Keratinocyte (primary cell): Measurements from ENCODE around the gene ARHGAP24. TPM values are rescaled to one million over a fixed set of nuclear protein-coding genes. Genes with fewer than 3 reads are reported as not detected.

Experiments
- DNase-seq: peaks from one replicate; pipeline ENCODE4 v3.0.0-alpha.2; 2011; ENCODE audit warnings: low read depth, missing footprints, low spot score
- FAIRE-seq: peaks from 2 replicates; lab custom pipeline; 2011; peaks lifted over from hg19 to GRCh38; lab: Jason Lieb, UNC
- H2AFZ ChIP-seq: 2 replicates; pipeline ENCODE4 v1.6.0; 2012; ENCODE audit warnings: low read length, control low read depth, inconsistent platforms; ENCODE audit not compliant: control insufficient read depth
- H3K27ac ChIP-seq: 2 replicates; pipeline ENCODE4 v1.5.1; 2011; ENCODE audit warnings: low read length; ENCODE audit not compliant: control insufficient read depth, insufficient read depth
- H3K27me3 ChIP-seq: 3 replicates; pipeline ENCODE4 v1.6.0; 2011; ENCODE audit warnings: low read length; ENCODE audit not compliant: control insufficient read depth, insufficient read depth; ENCODE audit errors: extremely low read depth
- H3K36me3 ChIP-seq, 2 experiments: 2 replicates in 1 of 2; 3 replicates in 1 of 2; pipeline ENCODE4 v1.5.1; 2011; ENCODE audit warnings: low read length in 2 of 2, mild to moderate bottlenecking in 1 of 2; ENCODE audit not compliant: control insufficient read depth in 2 of 2, insufficient read depth in 2 of 2; ENCODE audit errors: extremely low read depth in 1 of 2
- H3K4me1 ChIP-seq: 3 replicates; pipeline ENCODE4 v1.5.1; 2011; ENCODE audit warnings: low read length; ENCODE audit not compliant: control insufficient read depth, insufficient read depth; ENCODE audit errors: extremely low read depth
- H3K4me2 ChIP-seq: 3 replicates; pipeline ENCODE4 v1.6.0; 2011; ENCODE audit warnings: low read depth, low read length; ENCODE audit not compliant: control insufficient read depth, insufficient read depth; ENCODE audit errors: extremely low read depth
- H3K4me3 ChIP-seq, 3 experiments: fragments of 200-600 bp in 1 of 3; sonication (generic) in 1 of 3; 2 replicates in 2 of 3; 3 replicates in 1 of 3; pipeline ENCODE4 v1.5.1; 2011 to 2016; ENCODE audit warnings: low read length in 3 of 3, mild to moderate bottlenecking in 3 of 3, control low read depth in 2 of 3, inconsistent platforms in 1 of 3, low read depth in 1 of 3, mixed read lengths in 1 of 3, mixed run types in 1 of 3, moderate library complexity in 1 of 3; ENCODE audit not compliant: control insufficient read depth in 2 of 3, insufficient read depth in 2 of 3; ENCODE audit errors: extremely low read depth in 1 of 3
- H3K79me2 ChIP-seq: 2 replicates; pipeline ENCODE4 v1.6.0; 2012; ENCODE audit warnings: low read length; ENCODE audit not compliant: control insufficient read depth, insufficient read depth
- H3K9ac ChIP-seq: 3 replicates; pipeline ENCODE4 v1.6.0; 2011; ENCODE audit warnings: low read length; ENCODE audit not compliant: control insufficient read depth, insufficient read depth; ENCODE audit errors: extremely low read depth
- H3K9me1 ChIP-seq: 3 replicates; pipeline ENCODE4 v1.6.0; 2011; ENCODE audit warnings: low read length; ENCODE audit not compliant: control insufficient read depth, insufficient read depth; ENCODE audit errors: extremely low read depth
- H3K9me3 ChIP-seq: 2 replicates; pipeline ENCODE4 v1.5.1; 2012; ENCODE audit warnings: low read depth, low read length; ENCODE audit not compliant: control insufficient read depth
- H4K20me1 ChIP-seq: 3 replicates; pipeline ENCODE4 v1.6.0; 2011; ENCODE audit warnings: low read length; ENCODE audit not compliant: control insufficient read depth, insufficient read depth; ENCODE audit errors: extremely low read depth
- CTCF ChIP-seq, 3 experiments: IDR thresholded peaks in 1 of 3; conservative IDR thresholded peaks in 1 of 3; optimal IDR thresholded peaks in 1 of 3; 2 replicates in 2 of 3; 3 replicates in 1 of 3; pipeline versions ENCODE3 to v1.5.1; 2011; ENCODE audit warnings: low read length in 3 of 3, mild to moderate bottlenecking in 3 of 3, moderate library complexity in 2 of 3, control low read depth in 1 of 3, inconsistent platforms in 1 of 3; ENCODE audit not compliant: insufficient read depth in 2 of 3; ENCODE audit errors: extremely low read depth in 1 of 3
- EZH2 ChIP-seq: IDR thresholded peaks from one replicate; pipeline ENCODE4 v1.6.1; 2012; ENCODE audit warnings: inconsistent platforms, mild to moderate bottlenecking, low read length, moderate library complexity
- dilution Hi-C: fragments of 300-500 bp; cut with MboI; formaldehyde crosslinking; loops from one replicate; pipeline ENCODE4 v1.7.0; 2020; ENCODE audit warnings: low sequenced_read_pairs; ENCODE audit not compliant: extremely low pct_ligation_motif_present
- polyA plus RNA-seq, 5 experiments: library from polyadenylated mRNA; depleted of rRNA in 3 of 5; stranded (reverse) in 3 of 5; stranded (forward) in 1 of 5; unstranded in 1 of 5; fragments of >200 nt; gene quantifications; 1 replicate in 1 of 5; 2 replicates in 3 of 5; 3 replicates in 1 of 5; pipeline versions ENCODE4 v1.2.1 to v1.2.3, GENCODE V29; 2011 to 2012; ENCODE audit warnings: missing spikeins in 2 of 5, low read depth in 1 of 5, low replicate concordance in 1 of 5

ARHGAP24 gene
- polyA plus RNA-seq, 1 donor (not counting 4 experiments of a cell fraction or from before 2014, with no cell fraction given) = 0.87 TPM

DNA sequence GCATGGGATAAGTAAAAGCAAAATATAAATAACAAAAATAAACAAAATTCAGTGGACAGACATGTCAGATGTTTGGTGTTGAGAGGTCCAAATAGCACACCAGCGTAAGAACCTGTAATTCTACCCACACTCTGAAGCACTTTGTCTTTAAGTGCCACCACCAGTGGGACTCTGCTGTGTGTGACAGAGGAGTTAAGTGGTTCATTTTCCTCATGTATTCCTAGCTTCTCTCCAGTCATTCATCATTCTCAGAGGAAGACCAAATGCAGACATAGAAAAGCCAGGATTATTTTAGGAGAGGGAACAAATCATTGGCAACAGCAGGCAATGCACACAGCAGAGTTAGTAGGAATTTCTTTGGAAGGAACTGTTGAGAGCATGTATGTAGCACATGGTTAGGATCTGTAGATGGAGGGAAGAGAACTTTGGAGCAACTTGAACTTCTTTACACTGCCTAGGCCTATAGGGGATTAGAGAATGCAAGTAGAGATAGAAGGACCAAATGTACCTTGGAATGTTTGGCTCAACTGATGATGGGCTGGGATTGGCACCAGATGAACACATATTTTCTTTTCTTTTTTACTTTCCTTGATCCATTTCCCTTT is 43.0 kb upstream of the ARHGAP24 start:
- Histone ChIP-seq H3K4me1 (no peaks in the 10 kb centered on the region), H3K4me3 (no peak overlapping the region), H3K4me2 (no peak overlapping the region), H3K9me1 (no peaks in the 10 kb centered on the region), H3K9me3 (no peaks in the 10 kb centered on the region), H2AFZ (no peak overlapping the region), H3K36me3 (no peaks in the 10 kb centered on the region), H4K20me1 (no peaks in the 10 kb centered on the region), H3K27ac (no peak overlapping the region), H3K27me3 (no peaks in the 10 kb centered on the region), H3K9ac (no peak overlapping the region), H3K79me2 (no peaks in the 10 kb centered on the region)
- dilution Hi-C loops = no loop called here
- FAIRE-seq (no peak), DNase-seq (no peak)
- no peak for TF ChIP-seq CTCF (optimal IDR thresholded peaks at IDR 0.05 in 1 of 3, IDR thresholded peaks at IDR 0.05 in 1 of 3, conservative IDR thresholded peaks at IDR 0.05 in 1 of 3; ENCODE audit: extremely low read depth in 1 of 3, insufficient read depth in 2 of 3, low read length in 3 of 3)
- TF ChIP-seq EZH2 = no peak

GRCh38 chr4:85445050-85445639 is 29.8 kb upstream of the ARHGAP24 start:
- H3K9me1 ChIP-seq = no peaks in the 10 kb centered on the region
- no peaks in the 10 kb centered on the region for H3K79me2 ChIP-seq
- dilution Hi-C loops = no loop called here
- H3K4me2 ChIP-seq = no peak overlapping the region
- H2AFZ ChIP-seq = no peak overlapping the region
- no peak overlapping the region for H3K27ac ChIP-seq
- H3K4me3 ChIP-seq = no peak overlapping the region
- no peaks in the 10 kb centered on the region for H3K9me3 ChIP-seq
- H3K27me3 ChIP-seq = no peaks in the 10 kb centered on the region
- no peaks in the 10 kb centered on the region for H3K36me3 ChIP-seq
- TF ChIP-seq EZH2 = no peak
- no peak for TF ChIP-seq CTCF (optimal IDR thresholded peaks at IDR 0.05 in 1 of 3, IDR thresholded peaks at IDR 0.05 in 1 of 3, conservative IDR thresholded peaks at IDR 0.05 in 1 of 3; ENCODE audit: extremely low read depth in 1 of 3, insufficient read depth in 2 of 3, low read length in 3 of 3)
- no peaks in the 10 kb centered on the region for H3K4me1 ChIP-seq
- DNase-seq (no peak), FAIRE-seq (no peak)
- H4K20me1 ChIP-seq = no peaks in the 10 kb centered on the region
- no peak overlapping the region for H3K9ac ChIP-seq
